Measurements from ENCODE around the gene NFATC2.

DNA sequence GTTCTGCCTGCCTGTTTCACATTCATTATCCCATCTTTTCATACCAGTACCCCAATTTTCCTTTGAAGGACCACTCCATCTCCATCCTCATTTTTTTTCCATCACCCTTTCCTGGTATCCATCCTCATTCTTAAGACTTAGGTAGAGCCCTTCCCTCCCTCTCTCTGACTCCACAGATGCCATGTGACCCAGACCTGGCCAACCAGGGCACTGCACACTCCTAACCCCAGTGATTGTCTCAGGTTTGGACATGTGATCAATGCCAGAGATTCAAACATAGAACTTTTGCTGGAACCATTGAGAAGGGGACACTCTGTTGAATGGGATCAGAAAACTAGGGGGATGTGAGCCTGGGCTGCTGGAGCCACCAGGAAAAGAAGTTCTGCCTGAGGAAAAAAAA is 39.1 kb upstream of the NFATC2 start:
- TF ChIP-seq POLR2A (IDR thresholded peaks at IDR 0.05; ENCODE audit: low read depth) = no peak
- TF ChIP-seq, protein P1, sequence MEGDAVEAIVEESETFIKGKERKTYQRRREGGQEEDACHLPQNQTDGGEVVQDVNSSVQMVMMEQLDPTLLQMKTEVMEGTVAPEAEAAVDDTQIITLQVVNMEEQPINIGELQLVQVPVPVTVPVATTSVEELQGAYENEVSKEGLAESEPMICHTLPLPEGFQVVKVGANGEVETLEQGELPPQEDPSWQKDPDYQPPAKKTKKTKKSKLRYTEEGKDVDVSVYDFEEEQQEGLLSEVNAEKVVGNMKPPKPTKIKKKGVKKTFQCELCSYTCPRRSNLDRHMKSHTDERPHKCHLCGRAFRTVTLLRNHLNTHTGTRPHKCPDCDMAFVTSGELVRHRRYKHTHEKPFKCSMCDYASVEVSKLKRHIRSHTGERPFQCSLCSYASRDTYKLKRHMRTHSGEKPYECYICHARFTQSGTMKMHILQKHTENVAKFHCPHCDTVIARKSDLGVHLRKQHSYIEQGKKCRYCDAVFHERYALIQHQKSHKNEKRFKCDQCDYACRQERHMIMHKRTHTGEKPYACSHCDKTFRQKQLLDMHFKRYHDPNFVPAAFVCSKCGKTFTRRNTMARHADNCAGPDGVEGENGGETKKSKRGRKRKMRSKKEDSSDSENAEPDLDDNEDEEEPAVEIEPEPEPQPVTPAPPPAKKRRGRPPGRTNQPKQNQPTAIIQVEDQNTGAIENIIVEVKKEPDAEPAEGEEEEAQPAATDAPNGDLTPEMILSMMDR (IDR thresholded peaks at IDR 0.05) = no peak
- TF ChIP-seq POLR2AphosphoS5 (IDR thresholded peaks at IDR 0.05) = no peak
- TF ChIP-seq EP300 (IDR thresholded peaks at IDR 0.05) = no peak

All from esophagus muscularis mucosa (tissue), 4 donors.